T-cell (primary cell): ENCODE measurements around the gene MEIS1. TPM values are rescaled to one million over a fixed set of nuclear protein-coding genes. Genes with fewer than 3 reads are reported as not detected.

Source experiments
- ATAC-seq, 4 experiments: fragments of 200-7000 bp in 3 of 4; fragments of 150-1000 bp in 1 of 4; cut with Tn5 transposase; replicated peaks in 1 of 4; 1 replicate in 3 of 4; 2 replicates in 1 of 4; pipeline ENCODE4 v1.10.0; 2021; ENCODE audit warnings: moderate library complexity in 3 of 4, mild to moderate bottlenecking in 2 of 4, moderate number of reproducible peaks in 1 of 4
- CTCF ChIA-PET, 2 donors: fragments of 300-600 bp; sonication (Branson Sonifier 250); formaldehyde crosslinking; loops; one replicate each; lab custom pipeline; 2022; ENCODE audit warnings: antibody characterized with exemption in 2 of 2; lab: Charles Lee
- POLR2A ChIA-PET, 2 donors: fragments of 300-600 bp; sonication (Branson Sonifier 250); formaldehyde crosslinking; loops; one replicate each; lab custom pipeline; 2022; ENCODE audit warnings: antibody characterized with exemption in 2 of 2; lab: Charles Lee
- DNase-seq, 35 experiments: peaks; one replicate each; pipeline versions ENCODE4 v3.0.0 to v3.0.0-alpha.2; 2013 to 2023
- H3K27ac ChIP-seq: one replicate; pipeline ENCODE4 v1.5.1; 2013; ENCODE audit warnings: low read length
- H3K27me3 ChIP-seq, 2 experiments: replicated peaks in 1 of 2; 1 replicate in 1 of 2; 2 replicates in 1 of 2; pipeline versions ENCODE4 v1.6.1 to v1.7.0; 2013; ENCODE audit warnings: low read length in 1 of 2, mixed read lengths in 1 of 2; ENCODE audit not compliant: control insufficient read depth in 2 of 2, insufficient read depth in 2 of 2; ENCODE audit errors: extremely low read depth in 1 of 2
- H3K36me3 ChIP-seq, 2 donors: 1 replicate in 1 of 2; 2 replicates in 1 of 2; pipeline versions ENCODE4 v1.6.1 to v1.7.0; 2013; ENCODE audit warnings: low read length in 1 of 2; ENCODE audit not compliant: control insufficient read depth in 2 of 2, insufficient read depth in 1 of 2; ENCODE audit errors: extremely low read depth in 1 of 2
- H3K4me1 ChIP-seq, 2 experiments: 1 replicate in 1 of 2; 2 replicates in 1 of 2; pipeline versions ENCODE4 v1.6.1 to v1.7.0; 2013; ENCODE audit warnings: low read length in 2 of 2, mixed read lengths in 1 of 2; ENCODE audit not compliant: insufficient read depth in 2 of 2, control insufficient read depth in 1 of 2; ENCODE audit errors: extremely low read depth in 1 of 2
- H3K4me3 ChIP-seq, 2 donors: 1 replicate in 1 of 2; 2 replicates in 1 of 2; pipeline versions ENCODE4 v1.5.1 to v1.7.0; 2013; ENCODE audit warnings: mild to moderate bottlenecking in 2 of 2, low read length in 1 of 2, moderate library complexity in 1 of 2; ENCODE audit not compliant: control insufficient read depth in 1 of 2; ENCODE audit errors: extremely low read depth in 1 of 2
- H3K9me3 ChIP-seq: 2 replicates; pipeline ENCODE4 v1.7.0; 2013
- H3K27ac Mint-ChIP-seq, 2 donors: one replicate each; pipeline ENCODE4 v1.8.0; 2020 to 2021; ENCODE audit warnings: mild to moderate bottlenecking in 2 of 2, mixed read lengths in 2 of 2
- H3K27me3 Mint-ChIP-seq, 2 donors: one replicate each; pipeline ENCODE4 v1.8.0; 2021 to 2022; ENCODE audit warnings: mixed read lengths in 2 of 2
- H3K36me3 Mint-ChIP-seq: one replicate; pipeline ENCODE4 v1.8.0; 2021; ENCODE audit warnings: mixed read lengths
- H3K4me1 Mint-ChIP-seq, 3 donors: one replicate each; pipeline ENCODE4 v1.8.0; 2020 to 2022; ENCODE audit warnings: mixed read lengths in 3 of 3, mild to moderate bottlenecking in 1 of 3
- H3K4me3 Mint-ChIP-seq, 3 donors: one replicate each; pipeline ENCODE4 v1.8.0; 2020 to 2022; ENCODE audit warnings: mild to moderate bottlenecking in 3 of 3, mixed read lengths in 3 of 3, moderate library complexity in 3 of 3
- H3K9me3 Mint-ChIP-seq, 3 donors: one replicate each; pipeline ENCODE4 v1.8.0; 2020 to 2022; ENCODE audit warnings: mixed read lengths in 3 of 3
- WGBS: methylation state at CpG from one replicate; pipeline ENCODE4 v1.1.5; 2013; ENCODE audit warnings: missing lambda C conversion rate; ENCODE audit not compliant: insufficient coverage; 5-methylcytosine and 5-hydroxymethylcytosine counted together
- total RNA-seq, 35 experiments: library from RNA in 6 of 35; stranded (reverse) in 6 of 35; fragments of 120-200 nt in 1 of 35; gene quantifications; one replicate each; pipeline versions ENCODE4 v1.2.1 to v1.2.4 and lab custom pipeline; 2013 to 2026

Gene MEIS1
- total RNA-seq, 5 donors from 2014 or later (not counting 1 experiment from before 2014, with no cell fraction given): 0.32 to 3.4 (median 0.90) TPM

GRCh38 chr2:66423391-66424124 lies 11.4 kb upstream of the MEIS1 start:
- ATAC-seq (no peak), DNase-seq (no peak)
- H3K4me1 ChIP-seq: no peaks in the 10 kb centered on the region
- peaks cover 9 to 21% of the 10 kb centered on the region in 2 experiments for H3K27me3 ChIP-seq
- no peak overlapping the region for H3K27ac ChIP-seq
- ChIA-PET CTCF (no interaction called here), POLR2A (no interaction called here)
- H3K27me3 Mint-ChIP-seq: peaks cover 23 to 35% of the 10 kb centered on the region in 2 donors
- H3K9me3 Mint-ChIP-seq: peaks cover 0 to 5% (median 0%) of the 10 kb centered on the region in 3 donors
- no peaks in the 10 kb centered on the region for H3K9me3 ChIP-seq
- no peaks in the 10 kb centered on the region for H3K4me1 Mint-ChIP-seq
- H3K4me3 ChIP-seq: no peak overlapping the region
- H3K4me3 Mint-ChIP-seq: no peak overlapping the region
- H3K27ac Mint-ChIP-seq: no peak overlapping the region
- WGBS: no CpG with 5 or more reads among the region's 2 CpGs
- no peaks in the 10 kb centered on the region for H3K36me3 Mint-ChIP-seq
- no peaks in the 10 kb centered on the region for H3K36me3 ChIP-seq

GRCh38 chr2:66426244-66427111 lies 8.4 kb upstream of the MEIS1 start:
- H3K27ac ChIP-seq: no peak overlapping the region
- Mint-ChIP-seq H3K4me3 (no peak overlapping the region), H3K9me3 (peaks cover 0 to 5% (median 2%) of the 10 kb centered on the region in 3 donors), H3K27ac (no peak overlapping the region), H3K4me1 (no peaks in the 10 kb centered on the region), H3K36me3 (no peaks in the 10 kb centered on the region), H3K27me3 (peaks cover 42 to 52% of the 10 kb centered on the region in 2 donors)
- DNase-seq (no peak), ATAC-seq (no peak)
- no peaks in the 10 kb centered on the region for H3K9me3 ChIP-seq
- H3K4me1 ChIP-seq: no peaks in the 10 kb centered on the region
- ChIA-PET CTCF (no interaction called here), POLR2A (no interaction called here)
- no peaks in the 10 kb centered on the region for H3K36me3 ChIP-seq
- H3K4me3 ChIP-seq: no peak overlapping the region
- H3K27me3 ChIP-seq: peaks cover 12 to 21% of the 10 kb centered on the region in 2 experiments
- WGBS: 3% methylated on average over 38 of the region's 60 CpGs

- Histone ChIP-seq H3K4me3 (no peak overlapping the region), H3K4me1 (peaks cover 0 to 2% of the 10 kb centered on the region in 2 experiments), H3K27ac (no peak overlapping the region), H3K27me3 (peaks cover 12 to 28% of the 10 kb centered on the region in 2 experiments), H3K9me3 (no peaks in the 10 kb centered on the region), H3K36me3 (no peaks in the 10 kb centered on the region)
- Mint-ChIP-seq H3K27ac (no peak overlapping the region), H3K4me1 (peaks cover 1 to 4% (median 2%) of the 10 kb centered on the region in 3 donors), H3K4me3 (no peak overlapping the region), H3K27me3 (peaks cover 43 to 59% of the 10 kb centered on the region in 2 donors), H3K36me3 (no peaks in the 10 kb centered on the region), H3K9me3 (peaks cover 0 to 2% (median 0%) of the 10 kb centered on the region in 3 donors)
- CTCF ChIA-PET: no interaction called here
- POLR2A ChIA-PET: no interaction called here
- DNase-seq: no peak
- ATAC-seq: no peak
- no CpG with 5 or more reads among the region's 9 CpGs for WGBS
These were observed 7.6 kb upstream of the MEIS1 start for GRCh38 chr2:66427300-66427699.

GRCh38 chr2:66428986-66429612 lies 5.8 kb upstream of the MEIS1 start:
- no peaks in the 10 kb centered on the region for H3K36me3 Mint-ChIP-seq
- WGBS: no CpG with 5 or more reads among the region's 5 CpGs
- H3K27ac Mint-ChIP-seq: no peak overlapping the region
- H3K27ac ChIP-seq: no peak overlapping the region
- H3K36me3 ChIP-seq: no peaks in the 10 kb centered on the region
- peaks cover 16 to 17% (median 17%) of the 10 kb centered on the region in 3 donors for H3K4me1 Mint-ChIP-seq
- DNase-seq: peak in 1 of 35 experiments; percentile 4
- H3K27me3 ChIP-seq: peaks cover 14 to 45% of the 10 kb centered on the region in 2 experiments
- ChIA-PET CTCF (no interaction called here), POLR2A (no interaction called here)
- H3K9me3 ChIP-seq: no peaks in the 10 kb centered on the region
- peaks cover 0 to 2% (median 0%) of the 10 kb centered on the region in 3 donors for H3K9me3 Mint-ChIP-seq
- H3K4me3 ChIP-seq: no peak overlapping the region
- H3K4me1 ChIP-seq: peaks cover 3 to 17% of the 10 kb centered on the region in 2 experiments
- no peak for ATAC-seq
- no peak overlapping the region for H3K4me3 Mint-ChIP-seq
- peaks cover 55 to 72% of the 10 kb centered on the region in 2 donors for H3K27me3 Mint-ChIP-seq

GRCh38 chr2:66429693-66430504 lies 5.0 kb upstream of the MEIS1 start:
- Mint-ChIP-seq H3K4me1 (peaks cover 23 to 25% (median 25%) of the 10 kb centered on the region in 3 donors), H3K4me3 (no peak overlapping the region), H3K36me3 (no peaks in the 10 kb centered on the region), H3K27me3 (peaks cover 61 to 76% of the 10 kb centered on the region in 2 donors), H3K27ac (no peak overlapping the region), H3K9me3 (peaks cover 0 to 2% (median 0%) of the 10 kb centered on the region in 3 donors)
- Histone ChIP-seq H3K36me3 (no peaks in the 10 kb centered on the region), H3K9me3 (no peaks in the 10 kb centered on the region), H3K4me3 (no peak overlapping the region), H3K4me1 (peaks cover 7 to 25% of the 10 kb centered on the region in 2 experiments), H3K27me3 (peaks cover 14 to 52% of the 10 kb centered on the region in 2 experiments), H3K27ac (no peak overlapping the region)
- ATAC-seq (no peak), DNase-seq (no peak)
- POLR2A ChIA-PET: no interaction called here
- CTCF ChIA-PET: no interaction called here
